A673 (cell line): ENCODE data around the gene ITGBL1.

ENCODE experiments used
- EZH2 ChIP-seq: fragments of 200-600 bp; sonication (generic); IDR thresholded peaks from 2 replicates; pipeline ENCODE4 v1.6.1; 2017; ENCODE audit warnings: borderline replicate concordance, low read depth, mild to moderate bottlenecking, mixed read lengths, antibody characterized with exemption, low read length; ENCODE audit not compliant: poor library complexity, severe bottlenecking
- TF ChIP-seq, protein P1 (sequence below): fragments of 300-800, 200-600 bp; sonication (generic); conservative IDR thresholded peaks from 2 replicates; pipeline ENCODE4 v1.5.1; 2017; ENCODE audit warnings: low read depth, mild to moderate bottlenecking, antibody characterized with exemption, low read length, moderate library complexity, mixed read lengths

DNA sequence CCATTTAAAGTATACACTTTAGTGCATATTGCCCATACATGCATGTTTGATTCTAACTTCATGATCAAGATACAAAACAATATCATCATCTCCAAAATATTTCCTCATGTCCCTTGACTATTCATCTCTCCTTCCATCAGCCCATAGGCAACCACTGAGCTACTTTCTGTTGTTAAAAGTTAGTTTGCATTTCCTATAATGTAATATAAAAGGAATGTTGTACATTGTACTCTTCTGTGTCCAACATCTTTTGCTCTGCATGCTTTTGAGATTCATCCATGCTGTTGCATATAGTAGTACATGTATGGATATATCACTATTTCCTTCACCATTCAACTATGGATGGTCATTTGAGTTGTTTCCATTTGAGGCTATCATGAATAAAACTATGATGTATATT, 74.7 kb downstream of the ITGBL1 start:
- TF ChIP-seq, protein P1, sequence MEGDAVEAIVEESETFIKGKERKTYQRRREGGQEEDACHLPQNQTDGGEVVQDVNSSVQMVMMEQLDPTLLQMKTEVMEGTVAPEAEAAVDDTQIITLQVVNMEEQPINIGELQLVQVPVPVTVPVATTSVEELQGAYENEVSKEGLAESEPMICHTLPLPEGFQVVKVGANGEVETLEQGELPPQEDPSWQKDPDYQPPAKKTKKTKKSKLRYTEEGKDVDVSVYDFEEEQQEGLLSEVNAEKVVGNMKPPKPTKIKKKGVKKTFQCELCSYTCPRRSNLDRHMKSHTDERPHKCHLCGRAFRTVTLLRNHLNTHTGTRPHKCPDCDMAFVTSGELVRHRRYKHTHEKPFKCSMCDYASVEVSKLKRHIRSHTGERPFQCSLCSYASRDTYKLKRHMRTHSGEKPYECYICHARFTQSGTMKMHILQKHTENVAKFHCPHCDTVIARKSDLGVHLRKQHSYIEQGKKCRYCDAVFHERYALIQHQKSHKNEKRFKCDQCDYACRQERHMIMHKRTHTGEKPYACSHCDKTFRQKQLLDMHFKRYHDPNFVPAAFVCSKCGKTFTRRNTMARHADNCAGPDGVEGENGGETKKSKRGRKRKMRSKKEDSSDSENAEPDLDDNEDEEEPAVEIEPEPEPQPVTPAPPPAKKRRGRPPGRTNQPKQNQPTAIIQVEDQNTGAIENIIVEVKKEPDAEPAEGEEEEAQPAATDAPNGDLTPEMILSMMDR: no peak
- no peak for TF ChIP-seq EZH2
